Stomach smooth muscle (tissue), 2 donors: Measurements from ENCODE around the gene TTC28.
"Not testable (repeated sequence)": the region's sequence is repeated elsewhere in the genome, so short reads cannot be mapped to it uniquely, and the experiment has no call there.

Experiments used
- H3K27ac ChIP-seq: one replicate; pipeline ENCODE4 v1.7.0; 2013; ENCODE audit warnings: mild to moderate bottlenecking, low read length, inconsistent platforms
- H3K27me3 ChIP-seq, 2 donors: one replicate each; pipeline ENCODE4 v1.7.0; 2013; ENCODE audit warnings: low read length in 2 of 2; ENCODE audit not compliant: insufficient read depth in 2 of 2, control insufficient read depth in 1 of 2
- H3K36me3 ChIP-seq, 2 donors: one replicate each; pipeline ENCODE4 v1.7.0; 2013; ENCODE audit warnings: low read length in 2 of 2; ENCODE audit not compliant: control insufficient read depth in 2 of 2, insufficient read depth in 2 of 2
- H3K4me1 ChIP-seq: one replicate; pipeline ENCODE4 v1.7.0; 2013; ENCODE audit warnings: low read length; ENCODE audit not compliant: control insufficient read depth, insufficient read depth
- H3K4me3 ChIP-seq, 2 donors: one replicate each; pipeline ENCODE4 v1.7.0; 2013; ENCODE audit warnings: low read length in 2 of 2
- H3K9ac ChIP-seq, 2 donors: one replicate each; pipeline ENCODE4 v1.7.0; 2013; ENCODE audit warnings: low read length in 2 of 2, mild to moderate bottlenecking in 1 of 2
- H3K9me3 ChIP-seq, 2 donors: one replicate each; pipeline ENCODE4 v1.7.0; 2013; ENCODE audit warnings: low read length in 2 of 2; ENCODE audit not compliant: control insufficient read depth in 2 of 2
- donor health status: healthy.
- donor health status: Pancreatic carcinoma.

TTC28 gene

DNA sequence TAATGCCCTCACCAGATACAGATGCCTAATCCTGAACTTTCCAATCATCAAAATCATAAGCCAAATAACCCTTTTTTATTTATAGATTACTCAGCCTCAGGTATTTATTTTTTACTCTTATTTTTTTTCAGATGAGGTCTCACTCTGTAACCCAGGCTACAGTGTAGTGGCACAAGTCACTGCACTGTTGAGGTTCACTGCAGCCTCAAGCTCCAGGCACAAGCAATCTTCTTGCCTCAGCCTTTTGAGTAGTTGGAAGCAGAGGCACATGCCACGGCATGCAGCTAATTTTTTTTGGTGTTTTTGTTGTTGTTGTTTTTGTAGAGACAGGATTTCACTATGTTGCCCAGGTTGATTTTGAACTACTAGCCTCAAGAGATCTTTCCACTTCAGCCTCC, 49.5 kb downstream of the TTC28 start:
- H3K4me3 ChIP-seq, result no peak overlapping the region
- no peaks in the 10 kb centered on the region for H3K27me3 ChIP-seq
- no peak overlapping the region for H3K27ac ChIP-seq
- H3K4me1 ChIP-seq, result no peaks in the 10 kb centered on the region
- H3K9me3 ChIP-seq, result no peaks in the 10 kb centered on the region
- no peak overlapping the region for H3K9ac ChIP-seq
- H3K36me3 ChIP-seq, result no peaks in the 10 kb centered on the region

DNA sequence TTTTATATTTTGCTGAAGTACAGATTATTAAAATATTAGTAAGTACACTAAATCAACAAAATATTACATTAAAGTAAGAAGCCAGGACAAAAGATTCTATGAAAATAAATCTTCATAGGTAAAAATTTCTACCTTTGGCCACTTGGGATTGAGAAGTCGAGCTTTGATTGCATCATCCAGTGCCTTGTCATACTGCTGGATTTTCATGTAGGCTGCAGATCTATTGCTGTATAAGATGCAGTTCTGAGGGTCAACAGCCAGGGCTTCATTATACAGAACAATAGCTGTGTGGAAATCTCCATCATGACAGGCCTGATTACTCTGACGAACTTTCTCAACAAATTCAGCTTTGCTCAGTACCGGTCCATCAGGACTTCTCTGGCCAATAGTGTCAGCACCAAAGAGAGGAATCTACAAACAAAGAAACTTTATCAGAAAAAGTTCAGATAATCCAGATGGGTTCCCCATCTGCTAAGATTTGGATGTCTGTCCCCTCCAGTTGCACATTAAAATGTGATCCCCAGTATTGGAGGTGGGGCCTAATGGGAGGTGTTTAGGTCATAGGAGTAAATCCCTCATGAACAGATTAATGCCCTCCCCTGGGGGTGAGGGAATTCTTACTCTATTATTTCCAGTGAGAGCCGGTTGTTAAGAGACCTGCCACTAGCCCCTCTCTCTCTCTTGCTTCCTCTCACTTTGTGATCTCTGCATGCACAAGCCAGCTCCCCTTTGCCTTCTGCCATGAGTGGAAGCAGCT, 50.0 kb downstream of the TTC28 start:
- Histone ChIP-seq H3K27ac (no peak overlapping the region), H3K9ac (no peak overlapping the region), H3K4me1 (no peaks in the 10 kb centered on the region), H3K9me3 (no peaks in the 10 kb centered on the region), H3K27me3 (no peaks in the 10 kb centered on the region), H3K36me3 (no peaks in the 10 kb centered on the region), H3K4me3 (no peak overlapping the region)

DNA sequence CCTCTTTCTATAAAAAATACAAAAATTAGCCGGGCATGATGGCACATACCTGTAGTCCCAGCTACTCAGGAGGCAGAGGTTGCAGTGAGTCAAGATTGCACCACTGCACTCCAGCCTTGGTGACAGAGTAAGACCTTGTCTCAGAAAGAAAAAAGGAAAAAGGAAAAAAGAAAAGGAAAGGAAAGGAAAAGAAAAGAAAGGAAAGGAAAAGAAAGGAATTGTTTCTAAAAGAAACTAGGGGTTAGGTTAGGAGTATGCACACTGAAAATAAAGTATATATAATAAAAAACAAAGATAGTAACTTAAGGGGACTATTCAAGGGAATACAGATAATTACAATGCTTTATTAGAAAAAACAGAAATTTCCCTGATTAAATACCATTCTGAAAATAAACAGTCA, 50.9 kb downstream of the TTC28 start:
- no peak overlapping the region for H3K9ac ChIP-seq
- H3K36me3 ChIP-seq, result no peaks in the 10 kb centered on the region
- H3K27me3 ChIP-seq, result no peaks in the 10 kb centered on the region
- H3K9me3 ChIP-seq, result no peaks in the 10 kb centered on the region
- no peak overlapping the region for H3K4me3 ChIP-seq
- H3K27ac ChIP-seq, result no peak overlapping the region
- no peaks in the 10 kb centered on the region for H3K4me1 ChIP-seq

DNA sequence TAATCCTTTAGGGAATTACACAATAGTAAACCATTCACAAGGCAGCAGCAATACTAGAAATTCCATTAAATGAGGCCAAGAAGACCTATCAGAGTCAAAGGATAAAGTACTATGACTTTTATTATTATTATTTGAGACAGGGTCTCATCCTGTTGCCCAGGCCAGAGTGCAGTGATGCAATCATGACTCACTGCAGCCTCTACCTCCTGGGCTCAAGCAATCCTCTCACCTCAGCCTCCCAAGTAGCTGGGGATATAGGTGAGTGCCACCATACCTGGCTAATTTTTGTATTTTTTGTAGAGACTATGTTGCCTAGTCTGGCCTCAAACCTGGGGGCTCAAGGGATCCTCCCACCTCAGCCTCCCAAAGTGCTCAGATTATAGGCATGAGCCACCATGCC, 51.8 kb downstream of the TTC28 start:
- no peaks in the 10 kb centered on the region for H3K27me3 ChIP-seq
- no peaks in the 10 kb centered on the region for H3K36me3 ChIP-seq
- H3K4me3 ChIP-seq, result no peak overlapping the region
- H3K9me3 ChIP-seq, result no peaks in the 10 kb centered on the region
- no peaks in the 10 kb centered on the region for H3K4me1 ChIP-seq
- H3K27ac ChIP-seq, result no peak overlapping the region
- H3K9ac ChIP-seq, result no peak overlapping the region

DNA sequence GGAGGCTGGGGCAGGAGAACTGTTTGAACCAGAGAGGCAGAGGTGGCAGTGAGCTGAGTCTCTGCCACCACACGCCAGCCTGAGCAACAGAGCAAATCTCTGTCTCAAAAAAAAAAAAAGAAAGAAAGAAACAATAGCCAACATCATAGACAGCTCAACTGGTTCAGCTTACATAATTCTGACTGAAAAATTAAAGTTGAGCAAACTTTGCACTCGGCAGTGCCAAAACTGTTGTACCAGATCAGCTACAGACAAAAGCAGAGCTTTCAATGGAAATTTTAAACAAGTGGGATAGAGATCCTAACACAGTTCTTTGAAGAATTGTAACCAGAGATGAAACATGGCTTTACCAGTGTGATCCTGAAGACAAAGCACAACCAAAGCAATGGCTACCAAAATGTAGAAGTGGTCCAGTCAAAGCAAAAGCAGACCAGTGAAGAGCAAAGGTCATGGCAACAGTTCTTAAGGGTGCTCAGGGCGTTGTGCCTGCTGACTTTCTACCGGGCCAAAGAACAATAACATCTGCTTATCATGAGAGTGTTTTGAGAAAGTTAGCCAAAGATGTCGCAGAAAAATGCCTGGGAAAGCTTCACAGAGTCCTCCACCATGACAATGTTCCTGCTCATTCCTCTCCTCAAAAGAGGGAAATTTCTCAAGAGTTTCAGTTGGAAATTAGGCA, 59.3 kb downstream of the TTC28 start:
- no peaks in the 10 kb centered on the region for H3K4me1 ChIP-seq
- no peak overlapping the region for H3K4me3 ChIP-seq
- H3K27ac ChIP-seq, result peak overlapping the region; percentile 20
- no peaks in the 10 kb centered on the region for H3K27me3 ChIP-seq
- H3K9me3 ChIP-seq, result no peaks in the 10 kb centered on the region
- no peak overlapping the region for H3K9ac ChIP-seq
- no peaks in the 10 kb centered on the region for H3K36me3 ChIP-seq

DNA sequence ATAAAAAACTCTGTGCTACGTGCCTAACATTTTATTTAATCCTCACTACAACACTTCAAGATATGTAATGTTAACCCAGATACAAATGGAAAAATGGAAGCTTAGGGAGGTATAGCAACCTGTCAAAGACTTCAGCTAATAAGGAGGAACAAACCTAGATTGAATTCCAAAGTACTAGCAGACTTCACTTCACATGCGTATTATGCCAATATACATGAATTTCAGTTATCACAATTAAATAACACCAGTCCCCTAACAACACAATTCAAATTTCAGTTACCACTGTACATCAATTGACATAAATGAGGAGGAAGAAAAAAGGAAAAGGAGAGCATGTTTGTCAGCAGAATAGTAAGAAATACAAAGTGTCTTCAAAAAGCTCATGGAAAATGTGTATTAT, 60.4 kb downstream of the TTC28 start:
- no peak overlapping the region for H3K9ac ChIP-seq
- no peak overlapping the region for H3K27ac ChIP-seq
- H3K36me3 ChIP-seq, result no peaks in the 10 kb centered on the region
- H3K4me1 ChIP-seq, result no peaks in the 10 kb centered on the region
- H3K4me3 ChIP-seq, result no peak overlapping the region
- no peaks in the 10 kb centered on the region for H3K9me3 ChIP-seq
- no peaks in the 10 kb centered on the region for H3K27me3 ChIP-seq

DNA sequence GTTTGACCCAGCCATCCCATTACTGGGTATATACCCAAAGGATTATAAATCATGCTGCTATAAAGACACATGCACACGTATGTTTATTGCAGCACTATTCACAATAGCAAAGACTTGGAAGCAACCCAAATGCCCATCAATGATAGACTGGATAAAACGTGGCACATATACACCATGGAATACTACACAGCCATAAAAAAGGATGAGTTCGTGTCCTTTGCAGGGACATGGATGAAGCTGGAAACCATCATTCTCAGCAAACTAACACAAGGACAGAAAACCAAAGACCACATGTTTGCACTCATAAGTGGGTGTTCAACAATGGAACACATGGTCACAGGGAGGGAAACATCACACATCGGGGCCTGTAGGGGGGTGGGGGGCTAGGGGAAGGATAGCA, 64.2 kb downstream of the TTC28 start:
- H3K36me3 ChIP-seq, H3K4me3 ChIP-seq, H3K4me1 ChIP-seq, H3K9me3 ChIP-seq, H3K9ac ChIP-seq, H3K27ac ChIP-seq, H3K27me3 ChIP-seq: not testable (repeated sequence)

DNA sequence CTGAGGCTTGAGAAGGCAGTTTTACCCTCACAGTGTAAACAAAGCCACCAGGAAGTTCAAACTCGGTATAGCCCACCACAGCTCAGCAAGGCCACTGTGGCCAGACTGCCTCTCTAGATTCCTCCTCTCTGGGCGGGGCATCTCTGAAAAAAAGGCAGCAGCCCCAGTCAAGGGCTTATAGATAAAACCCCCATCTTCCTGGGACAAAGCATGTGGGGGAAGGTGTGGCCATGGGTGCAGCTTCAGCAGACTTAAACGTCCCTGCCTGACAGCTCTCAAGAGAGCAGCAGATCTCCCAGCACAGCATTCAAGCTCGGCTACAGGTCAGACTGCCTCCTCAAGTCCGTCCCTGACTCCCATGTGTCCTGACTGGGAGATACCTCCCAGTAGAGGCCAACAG, 69.7 kb downstream of the TTC28 start:
- Histone ChIP-seq H3K9me3 (no peaks in the 10 kb centered on the region), H3K9ac (no peak overlapping the region), H3K4me3 (no peak overlapping the region), H3K36me3 (no peaks in the 10 kb centered on the region), H3K27ac (no peak overlapping the region), H3K27me3 (no peaks in the 10 kb centered on the region), H3K4me1 (peaks cover 4% of the 10 kb centered on the region)

DNA sequence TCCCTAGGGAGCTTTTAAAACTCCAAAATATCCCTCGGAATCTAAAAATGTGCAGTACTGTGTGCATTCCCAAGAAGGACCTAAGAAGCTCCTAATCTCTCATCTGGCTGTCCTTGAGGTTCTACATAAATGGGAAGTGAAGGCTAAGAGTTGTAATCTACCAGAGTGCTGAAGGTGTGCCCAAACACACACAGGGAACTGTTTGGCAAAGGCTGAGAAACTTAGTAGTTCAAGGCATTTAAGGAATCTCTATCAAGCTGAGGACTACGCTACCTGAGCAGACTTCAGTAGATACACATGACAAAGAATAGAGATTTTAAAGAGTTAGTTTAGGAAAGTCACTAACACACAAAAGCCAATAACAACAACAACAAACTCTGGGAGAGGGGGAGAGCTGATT, 71.1 kb downstream of the TTC28 start:
- Histone ChIP-seq H3K9me3 (no peaks in the 10 kb centered on the region), H3K27me3 (no peaks in the 10 kb centered on the region), H3K4me3 (peak overlapping the region in 1 of 2 donors; percentile 23), H3K27ac (peak overlapping the region; percentile 56), H3K9ac (peak overlapping the region in 1 of 2 donors; percentile 35), H3K36me3 (no peaks in the 10 kb centered on the region), H3K4me1 (peaks cover 4% of the 10 kb centered on the region)

DNA sequence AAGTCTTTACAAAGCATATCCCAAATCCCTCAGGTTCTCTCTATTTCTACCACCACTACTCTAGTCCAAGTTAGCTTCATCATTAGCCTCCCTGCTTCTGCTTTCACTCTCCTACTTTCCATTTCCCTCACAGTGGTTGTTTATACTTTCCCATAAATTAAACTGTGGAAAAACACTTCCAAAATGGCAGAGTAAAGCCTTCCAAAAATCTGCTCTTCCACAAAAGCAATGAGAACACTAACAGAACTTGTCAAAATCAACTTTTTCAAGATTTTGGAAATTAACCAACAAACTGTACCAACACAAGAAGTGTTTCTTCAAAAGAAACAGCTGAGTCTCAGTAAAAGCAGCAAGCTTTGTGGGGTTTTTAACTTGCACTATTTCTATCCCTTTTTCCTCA, 71.8 kb downstream of the TTC28 start:
- Histone ChIP-seq H3K4me1 (peaks cover 4% of the 10 kb centered on the region), H3K4me3 (peak overlapping the region; percentile 7 to 23), H3K36me3 (no peaks in the 10 kb centered on the region), H3K27ac (peak overlapping the region; percentile 56), H3K9ac (peak overlapping the region in 1 of 2 donors; percentile 35), H3K9me3 (no peaks in the 10 kb centered on the region), H3K27me3 (no peaks in the 10 kb centered on the region)
